Stimulated activated CD4-positive, alpha-beta T cell treated with anti-CD3 and anti-CD28 coated beads, TNF-alpha, amount 100 ng/mL, for 4 hours (primary cell): ENCODE data around the gene HOXA4.

ENCODE experiments used
- DNase-seq, 3 experiments: peaks; one replicate each; pipeline ENCODE4 v3.0.0-alpha.2; 2020; ENCODE audit warnings: low read depth in 3 of 3

The HOXA4 gene

DNA sequence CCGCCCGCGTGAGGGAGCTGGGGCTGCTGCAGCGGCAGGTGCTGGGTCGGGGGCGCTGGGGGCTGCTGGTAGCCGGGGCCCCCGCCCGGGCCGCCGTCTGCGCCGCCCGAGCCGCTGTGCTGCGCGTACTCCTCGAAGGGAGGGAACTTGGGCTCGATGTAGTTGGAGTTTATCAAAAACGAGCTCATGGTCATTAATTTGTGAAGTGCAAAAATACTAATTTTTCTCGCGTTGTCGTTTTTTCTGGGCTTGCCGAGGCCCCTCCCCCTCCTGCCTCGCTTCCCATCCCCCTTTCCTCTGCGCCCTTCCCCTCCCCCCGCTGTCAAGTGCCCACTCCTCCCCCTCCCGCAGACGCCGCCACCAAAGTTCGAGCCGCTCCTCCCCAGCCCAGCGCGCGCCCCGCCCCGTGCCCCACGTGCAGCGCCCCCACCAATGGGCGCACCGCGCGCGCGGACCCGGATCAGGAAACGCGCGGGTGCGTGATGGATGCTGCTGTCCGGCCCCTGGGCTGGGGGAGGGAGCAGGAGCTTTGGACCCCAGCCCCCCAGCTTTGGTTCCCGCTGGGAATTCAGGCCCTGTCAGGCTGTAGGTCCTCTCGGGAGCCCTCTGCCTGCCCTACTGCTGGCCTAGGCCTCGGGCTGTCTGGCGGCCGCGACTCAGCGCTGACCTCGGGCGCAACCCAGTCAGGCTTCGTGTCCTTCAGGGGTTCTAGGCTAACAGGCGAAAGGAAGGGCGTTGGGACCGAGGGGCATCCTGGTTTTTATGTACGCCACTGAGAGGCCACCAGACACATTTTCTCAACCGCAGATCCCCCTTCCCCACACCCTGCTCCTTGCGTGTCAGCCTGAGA lies at the start of gene HOXA4:
Gene HOXA4, minus strand, starts transcription at position 218 of the 850 bp plus-strand sequence. Its CDS starts 24 bp downstream, at position 194.
- DNase-seq = peak; percentile 46 to 65 (median 50)

- DNase-seq = no peak
These were observed 49.2 kb upstream of the HOXA4 start for GRCh38 chr7:27179503-27180430.

DNA sequence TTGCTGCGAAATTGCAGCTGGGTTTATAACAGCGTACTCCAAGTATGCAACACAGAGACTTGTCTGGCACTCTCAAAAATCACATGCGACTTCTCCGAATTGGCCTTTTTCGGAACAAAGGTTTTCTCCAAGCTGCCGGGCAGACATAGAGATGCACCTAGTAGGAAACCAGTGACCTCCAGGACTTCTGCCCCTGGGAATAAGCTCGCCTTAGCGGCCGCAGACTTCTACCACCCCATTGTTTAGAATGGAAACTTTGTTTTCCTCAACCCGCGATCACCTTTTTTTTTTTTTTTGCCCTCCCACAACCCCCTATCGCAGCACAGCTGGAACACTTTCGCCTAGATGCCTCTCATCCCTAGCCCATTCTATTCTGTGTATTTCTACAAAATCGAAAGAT lies 48.5 kb upstream of the HOXA4 start:
- no peak for DNase-seq

- DNase-seq = no peak
These were observed 47.8 kb upstream of the HOXA4 start for GRCh38 chr7:27178366-27178765.

GRCh38 chr7:27177795-27178320 lies 47.3 kb upstream of the HOXA4 start:
- DNase-seq = no peak

DNA sequence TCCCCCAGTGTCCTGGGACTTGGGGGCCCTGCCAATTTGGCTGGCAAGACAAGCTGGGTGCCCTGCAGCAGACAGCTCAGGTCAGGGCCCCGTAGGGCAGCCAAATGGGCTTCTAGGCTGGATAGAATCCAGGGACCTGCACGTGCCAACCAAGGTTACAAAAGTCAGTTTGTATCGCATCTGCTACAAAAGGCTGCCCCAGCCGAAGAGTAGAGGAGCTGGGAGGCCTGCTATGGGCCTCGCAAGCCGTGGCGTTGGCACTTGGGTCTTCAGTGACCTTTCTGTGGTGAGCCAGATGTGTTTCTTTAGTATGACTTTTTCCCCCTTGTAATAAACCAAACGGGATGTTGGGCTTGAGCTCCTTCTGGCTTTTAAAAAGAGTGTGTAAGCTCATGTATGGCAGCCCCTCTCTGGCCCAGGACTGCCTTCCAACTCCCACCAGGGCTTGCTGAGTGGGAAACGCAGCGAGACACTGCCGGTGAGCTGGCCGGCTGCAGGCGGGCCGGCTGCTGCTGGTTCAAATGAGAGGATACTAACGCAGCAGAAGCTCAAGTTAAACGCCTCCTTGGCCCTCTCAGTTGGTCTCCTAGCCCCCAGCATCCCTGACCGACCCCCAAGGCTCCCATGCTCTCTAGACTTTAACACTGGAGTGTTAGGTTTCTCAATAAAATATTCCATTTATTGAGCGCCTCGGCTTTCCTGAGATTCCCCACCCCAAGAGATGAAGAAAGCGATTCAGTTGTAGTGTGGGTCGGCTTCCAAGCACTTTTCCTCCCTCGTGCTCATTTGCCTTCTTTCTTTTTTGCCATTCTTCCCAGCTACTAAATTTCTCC lies 46.6 kb upstream of the HOXA4 start:
- no peak for DNase-seq

- DNase-seq = no peak
These were observed 45.9 kb upstream of the HOXA4 start for GRCh38 chr7:27176524-27176845.

GRCh38 chr7:27175626-27176523 lies 45.3 kb upstream of the HOXA4 start:
- no peak for DNase-seq

DNA sequence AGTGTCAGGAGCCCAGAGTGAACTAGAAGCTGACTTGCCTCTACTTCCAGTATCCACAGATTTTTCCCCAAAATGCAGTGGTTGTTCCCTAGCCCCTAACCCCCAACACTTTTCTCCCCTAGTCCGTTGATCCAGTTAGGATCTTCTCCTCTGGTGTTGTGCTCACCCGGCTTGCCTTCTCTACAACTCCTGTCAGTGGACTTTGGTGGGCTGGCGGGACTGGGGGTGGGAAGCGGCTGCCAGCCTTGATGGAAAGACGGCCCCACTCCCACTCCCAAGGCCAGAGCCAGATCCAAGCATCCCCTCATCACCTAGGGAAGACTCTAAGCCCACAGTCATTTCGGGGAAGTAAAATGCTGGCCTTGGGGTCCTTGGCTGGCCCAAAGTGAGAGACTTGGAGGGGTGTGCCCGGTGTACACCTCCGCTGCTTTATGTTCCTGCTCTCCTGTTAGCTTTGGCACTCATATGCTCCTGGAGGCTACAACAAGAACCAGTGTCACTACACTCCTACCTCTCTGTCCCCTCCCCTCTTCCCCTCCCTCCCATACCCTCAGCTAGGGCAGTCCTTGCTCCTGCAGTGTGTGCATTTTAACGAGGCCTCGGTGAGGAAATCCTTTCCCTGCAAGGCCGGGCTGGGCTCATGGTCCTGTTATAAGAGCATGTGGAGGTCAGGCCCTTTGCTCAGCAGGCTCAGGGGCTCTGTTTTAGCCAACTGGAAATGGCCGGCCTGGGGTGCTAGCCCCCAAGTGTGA lies 44.5 kb upstream of the HOXA4 start:
- no peak for DNase-seq

DNA sequence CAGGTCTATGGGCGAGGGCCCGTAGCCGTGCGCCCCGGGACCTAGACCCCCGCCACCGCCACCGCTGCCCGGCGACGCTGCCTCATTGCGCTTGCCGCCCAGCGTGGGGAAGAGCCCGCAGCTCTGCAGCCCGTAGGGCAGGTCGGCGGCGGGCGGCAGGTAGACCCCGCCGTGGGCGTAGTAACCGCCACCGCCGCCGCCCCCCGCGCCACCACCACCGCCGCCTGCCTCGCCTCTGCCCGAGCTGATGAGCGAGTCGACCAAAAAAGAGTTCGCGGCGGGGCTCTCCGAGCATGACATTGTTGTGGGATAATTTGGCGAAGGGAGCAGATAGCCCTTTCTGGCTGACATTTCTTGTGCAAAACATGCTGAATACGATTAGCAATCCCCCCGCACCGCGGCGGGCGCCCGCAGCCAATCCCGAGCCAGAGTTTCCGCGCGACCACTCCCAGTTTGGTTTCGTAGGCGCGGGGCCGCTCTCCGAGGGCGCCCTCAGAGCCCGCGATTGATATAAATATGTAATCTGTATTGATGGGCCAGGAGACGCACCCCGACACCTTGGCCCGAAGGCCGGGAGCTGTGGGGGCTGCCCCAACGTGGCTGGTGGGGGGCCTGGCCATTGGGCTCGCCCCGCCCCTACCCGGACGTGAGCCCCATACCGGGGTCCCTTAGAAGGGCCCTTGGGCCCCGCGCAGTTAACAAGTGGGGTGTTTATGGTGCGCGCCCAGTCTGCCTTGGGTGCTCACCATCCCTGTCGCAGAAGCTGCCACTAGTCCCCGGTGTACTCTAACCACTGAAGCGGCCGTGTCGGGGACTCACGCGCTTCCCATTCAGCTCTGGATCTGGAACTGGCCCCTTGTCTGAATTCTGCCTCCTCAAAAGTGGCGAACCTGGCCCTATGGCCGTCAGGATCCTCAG lies 43.7 kb upstream of the HOXA4 start, which contains the start of gene HOXA10:
Gene HOXA10, minus strand, starts transcription at position 365 of the 918 bp plus-strand sequence. Its CDS starts 14 bp downstream, at position 351.
- DNase-seq = no peak

DNA sequence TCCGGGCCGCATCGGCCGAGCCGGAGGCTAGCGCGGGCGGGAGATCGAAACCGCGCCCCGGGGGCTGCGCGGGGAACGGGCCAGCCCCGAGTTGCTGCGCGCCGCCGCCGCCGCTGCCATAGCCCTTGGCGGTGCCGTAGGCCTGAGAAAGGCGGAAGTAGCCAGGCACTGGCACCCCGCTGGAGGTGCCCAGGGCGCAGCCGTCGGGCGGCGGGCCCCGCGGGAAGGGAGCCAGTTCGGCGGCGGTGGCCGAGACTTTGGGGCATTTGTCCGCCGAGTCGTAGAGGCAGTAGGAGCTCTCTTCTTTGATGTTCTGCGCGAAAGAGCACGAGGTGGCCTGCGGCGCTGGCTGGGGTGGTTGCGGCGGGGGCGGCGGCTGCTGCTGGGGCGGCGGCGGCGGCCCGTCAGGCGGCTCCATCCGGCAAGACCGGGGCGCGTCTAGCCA lies 43.0 kb upstream of the HOXA4 start:
- DNase-seq = no peak

- DNase-seq = no peak
These were observed 42.4 kb upstream of the HOXA4 start for GRCh38 chr7:27172823-27173510.

DNA sequence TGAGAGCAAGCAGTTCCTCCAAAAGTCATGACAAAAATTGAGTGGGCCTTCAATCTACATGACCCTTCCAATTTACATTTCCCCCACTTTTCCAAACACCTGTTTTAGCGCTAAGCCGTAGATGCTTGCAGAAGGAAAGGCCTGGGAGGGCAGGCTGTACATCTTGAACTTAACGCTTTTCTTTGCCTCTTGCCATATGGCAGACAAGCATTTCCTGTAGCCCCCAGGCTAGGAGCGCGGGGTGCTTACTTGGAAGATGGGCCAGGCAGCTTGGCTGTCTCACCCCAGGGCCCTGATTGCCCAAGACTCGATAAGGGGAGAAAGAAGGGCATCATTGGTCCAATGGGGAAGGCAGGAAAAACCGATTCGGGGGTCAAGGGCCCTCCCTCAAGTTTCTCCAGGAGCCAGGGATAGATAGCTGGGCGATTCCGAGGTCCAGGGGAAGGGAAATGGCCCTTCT lies 41.8 kb upstream of the HOXA4 start:
- no peak for DNase-seq

DNA sequence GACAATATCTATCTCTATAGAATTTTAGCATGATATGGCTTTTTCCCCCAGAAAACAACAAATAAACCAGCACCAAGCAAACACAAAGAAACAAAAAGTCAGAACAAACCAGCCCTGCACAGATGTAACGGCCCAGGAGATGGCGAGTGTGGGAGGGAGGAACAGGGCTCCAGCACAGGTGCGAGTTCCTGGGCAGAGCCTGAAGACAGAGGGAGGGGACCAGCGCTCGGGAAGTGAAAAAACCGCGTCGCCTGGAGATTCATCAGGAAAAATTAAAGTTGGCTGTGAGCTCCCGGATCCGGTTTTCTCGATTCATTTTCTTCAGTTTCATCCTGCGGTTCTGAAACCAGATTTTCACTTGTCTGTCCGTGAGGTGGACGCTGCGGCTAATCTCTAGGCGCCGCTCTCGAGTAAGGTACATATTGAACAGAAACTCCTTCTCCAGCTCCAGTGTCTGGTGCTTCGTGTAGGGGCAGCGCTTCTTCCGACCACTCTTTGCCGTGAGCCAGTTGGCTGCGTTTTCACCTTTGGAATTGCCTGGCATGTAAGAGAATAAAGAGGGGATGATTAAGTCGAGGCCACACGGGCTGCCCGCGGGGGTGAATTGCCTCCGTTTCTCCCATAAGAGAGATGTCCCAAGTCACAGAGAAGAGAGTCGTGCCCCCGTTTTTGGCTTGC lies 41.2 kb upstream of the HOXA4 start:
- no peak for DNase-seq

DNA sequence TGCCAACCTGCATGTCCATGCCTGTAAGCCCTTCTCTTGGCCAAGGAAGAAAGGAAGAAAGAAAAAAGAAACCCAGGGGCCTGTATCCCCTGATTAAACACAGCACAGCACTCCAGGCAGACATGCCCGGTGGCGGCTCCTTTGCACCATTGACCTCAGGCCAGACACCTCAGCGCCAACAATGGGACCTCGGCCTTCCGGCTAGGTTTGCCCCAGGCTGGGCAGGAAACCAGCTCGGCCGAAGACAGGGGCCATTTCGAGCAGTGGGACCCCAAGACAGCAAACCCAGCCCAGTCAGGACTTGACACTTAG lies 40.7 kb upstream of the HOXA4 start:
- no peak for DNase-seq

- no peak for DNase-seq
These were observed 40.1 kb upstream of the HOXA4 start for GRCh38 chr7:27170426-27171324.
